ENCODE results near the gene NBDY. TPM values are rescaled to one million over a fixed set of nuclear protein-coding genes. Genes with fewer than 3 reads are reported as not detected.
A peak's percentile ranks its signal among the peaks of the same experiment; 100 is the strongest.

Gene NBDY
- total and polyA plus RNA-seq, 2 of the 13 experiments (the other 11 are each of a cell fraction or from before 2014, with no cell fraction given), result 1.4 to 1.7 TPM

DNA sequence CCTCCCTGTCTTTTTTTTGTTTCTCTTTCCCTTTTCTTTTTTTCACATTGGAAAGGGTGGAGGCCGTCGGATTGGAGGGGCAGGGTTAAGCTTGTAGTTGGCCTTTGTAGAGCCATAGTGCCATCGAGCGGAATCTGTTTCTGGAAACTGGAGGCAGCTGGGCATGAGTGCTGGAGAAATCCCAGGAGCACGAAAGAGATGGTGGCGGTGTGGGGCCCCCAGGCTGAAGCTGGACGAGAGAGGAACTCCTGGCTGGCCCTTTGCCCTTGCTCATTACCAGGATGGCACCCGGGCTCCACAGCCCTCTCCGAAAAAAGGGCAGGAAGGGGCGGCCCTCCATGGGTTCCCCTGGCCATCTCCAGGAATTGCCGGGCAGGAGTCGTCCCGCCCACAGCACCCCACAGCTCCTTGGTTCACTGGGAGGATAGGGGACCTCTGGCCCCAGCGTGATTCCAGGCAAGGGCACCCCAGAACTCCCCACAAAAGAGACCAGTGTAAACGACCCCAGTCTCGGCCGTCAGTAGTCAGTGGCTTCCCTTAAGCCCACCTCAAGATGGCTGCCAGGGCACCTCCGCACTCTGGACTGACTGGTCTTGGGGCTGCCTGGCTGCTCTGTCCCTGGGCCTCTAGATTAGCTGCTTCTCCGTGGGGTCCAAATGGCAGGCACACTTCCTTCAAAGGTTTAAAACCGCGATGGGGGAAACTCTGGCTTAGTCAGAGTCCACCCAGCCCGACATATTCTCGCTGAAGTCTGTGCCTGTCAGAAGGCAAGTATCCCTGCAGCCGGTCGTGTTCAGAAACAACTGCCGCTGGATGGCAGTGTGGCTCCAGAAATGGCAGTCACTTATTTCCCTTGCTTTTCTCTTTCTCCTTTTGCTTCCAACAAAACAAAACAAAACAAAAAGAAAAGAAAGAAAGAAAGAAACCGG is 74.1 kb downstream of the NBDY start:
- no peaks in the 10 kb centered on the region for H3K79me2 ChIP-seq (ENCODE audit: insufficient read depth, low read length)
- intact Hi-C loops (cut with micrococcal nuclease; ENCODE audit: unreplicated experiment) (loop anchor here (1.0 to 5.0 kb wide), 3 partner anchors 175 to 1224 kb away; no protein-coding TSS in a partner anchor), in situ Hi-C loops (cut with HindIII; ENCODE audit: extremely low pct_ligation_motif_present, low pct_unique_long_range_greater_than_20kb) (loop anchor here (25.0 kb wide), 1 partner anchor 184 kb away; the partner anchor contains the start of gene SPIN3)
- DNase-seq (ENCODE audit: low spot score) (peak; percentile 39), FAIRE-seq (peak; percentile 88), ATAC-seq (peak; percentile 95)
- ChIA-PET CTCF (ENCODE audit: low intra/inter-chr PET ratio, low total read pairs) (interaction anchor here (1.8 kb wide), 1 partner anchor 175 kb away, joined by 12 read pairs; no protein-coding TSS in a partner anchor), POLR2A (no interaction called here)
- H4K20me1 ChIP-seq (ENCODE audit: insufficient read depth, low read length), result no peaks in the 10 kb centered on the region
- no TSS peak for BruUV-seq (replicated peaks)
- H3K9ac ChIP-seq (ENCODE audit: insufficient read depth, low read depth, low read length), result peak overlapping the region; percentile 56
- H3K4me1 ChIP-seq (ENCODE audit: insufficient read depth, low read length), result no peaks in the 10 kb centered on the region
- no peak overlapping the region for H3K27ac ChIP-seq (ENCODE audit: extremely low read length, insufficient read depth, low read length)
- H3K4me2 ChIP-seq (ENCODE audit: low read depth, low read length), result peak overlapping the region; percentile 73
- peak overlapping the region; percentile 72 for H2AFZ ChIP-seq (ENCODE audit: low read length)
- WGBS (ENCODE audit: low lambda C conversion rate), result 44% methylated on average over 9 of the region's 27 CpGs
- no peaks in the 10 kb centered on the region for H3K9me3 ChIP-seq (ENCODE audit: low read length)
- H3K36me3 ChIP-seq (replicated peaks in 1 of 2; ENCODE audit: control insufficient read depth in 1 of 2, insufficient read depth in 2 of 2, low read length in 2 of 2), result no peaks in the 10 kb centered on the region
- peak overlapping the region; percentile 53 to 70 (median 55); a peak in 5 of 6 replicates for H3K4me3 ChIP-seq (replicated peaks in 1 of 3; ENCODE audit: insufficient read depth in 1 of 3, low read depth in 2 of 3, low read length in 3 of 3)
- H3K27me3 ChIP-seq (ENCODE audit: control insufficient read depth in 1 of 2, insufficient read depth in 2 of 2, low read length in 2 of 2), result no peaks in the 10 kb centered on the region
- TF ChIP-seq ZNF230 (CRISPR knock-in tag; IDR thresholded peaks at IDR 0.05) (no peak), FOXA3 (CRISPR knock-in tag; IDR thresholded peaks at IDR 0.05) (no peak), KDM3A (CRISPR knock-in tag; IDR thresholded peaks at IDR 0.05; ENCODE audit: low read depth) (peak; percentile 91; the same call in 1 of the 2 replicates), SMC3 (IDR thresholded peaks at IDR 0.05; ENCODE audit: low read length) (peak; percentile 63), ZNF710 (CRISPR knock-in tag; IDR thresholded peaks at IDR 0.05; ENCODE audit: borderline replicate concordance) (no peak), IKZF4 (CRISPR knock-in tag; IDR thresholded peaks at IDR 0.05; ENCODE audit: borderline replicate concordance, low read depth, not compliant biosample characterization) (no peak), RFX3 (CRISPR knock-in tag; IDR thresholded peaks at IDR 0.05) (no peak), TBX2 (CRISPR knock-in tag; IDR thresholded peaks at IDR 0.05; ENCODE audit: borderline replicate concordance) (no peak), RAD21 (CRISPR knock-in tag; IDR thresholded peaks at IDR 0.05) (peak; percentile 46; the same call in 1 of the 2 replicates), STAG1 (CRISPR knock-in tag; IDR thresholded peaks at IDR 0.05) (peak; percentile 83), NR2F1 (CRISPR knock-in tag; IDR thresholded peaks at IDR 0.05) (no peak), RFXAP (CRISPR knock-in tag; IDR thresholded peaks at IDR 0.05; ENCODE audit: borderline replicate concordance) (no peak), YY1 (IDR thresholded peaks at IDR 0.05; ENCODE audit: insufficient read depth, insufficient replicate concordance, low read depth, low read length) (peak; percentile 84)
- TF ChIP-seq, protein P1, sequence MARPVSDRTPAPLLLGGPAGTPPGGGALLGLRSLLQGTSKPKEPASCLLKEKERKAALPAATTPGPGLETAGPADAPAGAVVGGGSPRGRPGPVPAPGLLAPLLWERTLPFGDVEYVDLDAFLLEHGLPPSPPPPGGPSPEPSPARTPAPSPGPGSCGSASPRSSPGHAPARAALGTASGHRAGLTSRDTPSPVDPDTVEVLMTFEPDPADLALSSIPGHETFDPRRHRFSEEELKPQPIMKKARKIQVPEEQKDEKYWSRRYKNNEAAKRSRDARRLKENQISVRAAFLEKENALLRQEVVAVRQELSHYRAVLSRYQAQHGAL (CRISPR knock-in tag; IDR thresholded peaks at IDR 0.05; ENCODE audit: not compliant biosample characterization), result no peak
- TF ChIP-seq, protein P2, sequence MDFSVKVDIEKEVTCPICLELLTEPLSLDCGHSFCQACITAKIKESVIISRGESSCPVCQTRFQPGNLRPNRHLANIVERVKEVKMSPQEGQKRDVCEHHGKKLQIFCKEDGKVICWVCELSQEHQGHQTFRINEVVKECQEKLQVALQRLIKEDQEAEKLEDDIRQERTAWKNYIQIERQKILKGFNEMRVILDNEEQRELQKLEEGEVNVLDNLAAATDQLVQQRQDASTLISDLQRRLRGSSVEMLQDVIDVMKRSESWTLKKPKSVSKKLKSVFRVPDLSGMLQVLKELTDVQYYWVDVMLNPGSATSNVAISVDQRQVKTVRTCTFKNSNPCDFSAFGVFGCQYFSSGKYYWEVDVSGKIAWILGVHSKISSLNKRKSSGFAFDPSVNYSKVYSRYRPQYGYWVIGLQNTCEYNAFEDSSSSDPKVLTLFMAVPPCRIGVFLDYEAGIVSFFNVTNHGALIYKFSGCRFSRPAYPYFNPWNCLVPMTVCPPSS (IDR thresholded peaks at IDR 0.05), result no peak
- TF ChIP-seq, protein P3, sequence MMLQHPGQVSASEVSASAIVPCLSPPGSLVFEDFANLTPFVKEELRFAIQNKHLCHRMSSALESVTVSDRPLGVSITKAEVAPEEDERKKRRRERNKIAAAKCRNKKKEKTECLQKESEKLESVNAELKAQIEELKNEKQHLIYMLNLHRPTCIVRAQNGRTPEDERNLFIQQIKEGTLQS (CRISPR knock-in tag; IDR thresholded peaks at IDR 0.05), result no peak
- TF ChIP-seq, protein P4, sequence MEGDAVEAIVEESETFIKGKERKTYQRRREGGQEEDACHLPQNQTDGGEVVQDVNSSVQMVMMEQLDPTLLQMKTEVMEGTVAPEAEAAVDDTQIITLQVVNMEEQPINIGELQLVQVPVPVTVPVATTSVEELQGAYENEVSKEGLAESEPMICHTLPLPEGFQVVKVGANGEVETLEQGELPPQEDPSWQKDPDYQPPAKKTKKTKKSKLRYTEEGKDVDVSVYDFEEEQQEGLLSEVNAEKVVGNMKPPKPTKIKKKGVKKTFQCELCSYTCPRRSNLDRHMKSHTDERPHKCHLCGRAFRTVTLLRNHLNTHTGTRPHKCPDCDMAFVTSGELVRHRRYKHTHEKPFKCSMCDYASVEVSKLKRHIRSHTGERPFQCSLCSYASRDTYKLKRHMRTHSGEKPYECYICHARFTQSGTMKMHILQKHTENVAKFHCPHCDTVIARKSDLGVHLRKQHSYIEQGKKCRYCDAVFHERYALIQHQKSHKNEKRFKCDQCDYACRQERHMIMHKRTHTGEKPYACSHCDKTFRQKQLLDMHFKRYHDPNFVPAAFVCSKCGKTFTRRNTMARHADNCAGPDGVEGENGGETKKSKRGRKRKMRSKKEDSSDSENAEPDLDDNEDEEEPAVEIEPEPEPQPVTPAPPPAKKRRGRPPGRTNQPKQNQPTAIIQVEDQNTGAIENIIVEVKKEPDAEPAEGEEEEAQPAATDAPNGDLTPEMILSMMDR (CRISPR knock-in tag; IDR thresholded peaks at IDR 0.05), result peak; percentile 79
